GM23338 (cell line): ENCODE results near the gene ANKRD31. TPM values are rescaled to one million over a fixed set of nuclear protein-coding genes. Genes with fewer than 3 reads are reported as not detected.

ENCODE experiments used
- ATAC-seq: fragments of 200-7000 bp; cut with Tn5 transposase; 3 replicates; pipeline ENCODE4 v1.9.1; 2020
- DNase-seq: peaks from one replicate; pipeline ENCODE4 v3.0.0-alpha.2; 2015; ENCODE audit warnings: low spot score
- H2AFZ ChIP-seq: fragments of 200-600 bp; sonication (generic); 2 replicates; pipeline ENCODE4 v1.8.0; 2016; ENCODE audit warnings: antibody characterized with exemption, mild to moderate bottlenecking, moderate library complexity
- H3F3A ChIP-seq: fragments of 200-600 bp; sonication (generic); replicated peaks from 2 replicates; pipeline ENCODE4 v1.8.0; 2017; ENCODE audit warnings: antibody characterized with exemption, mixed run types, low read depth
- H3K27ac ChIP-seq: fragments of 200-600 bp; sonication (generic); 2 replicates; pipeline ENCODE4 v1.6.1; 2016; ENCODE audit warnings: low read depth
- H3K27me3 ChIP-seq: fragments of 200-600 bp; sonication (generic); 2 replicates; pipeline ENCODE4 v1.8.0; 2016; ENCODE audit warnings: mild to moderate bottlenecking, mixed run types, moderate library complexity; ENCODE audit not compliant: insufficient read depth
- H3K36me3 ChIP-seq: fragments of 200-600 bp; sonication (generic); 2 replicates; pipeline ENCODE4 v1.8.0; 2016; ENCODE audit warnings: mild to moderate bottlenecking; ENCODE audit not compliant: insufficient read depth
- H3K4me1 ChIP-seq: fragments of 200-600 bp; sonication (generic); 2 replicates; pipeline ENCODE4 v1.8.0; 2016; ENCODE audit warnings: mild to moderate bottlenecking, moderate library complexity; ENCODE audit not compliant: insufficient read depth
- H3K4me2 ChIP-seq: fragments of 200-600 bp; sonication (generic); 2 replicates; pipeline ENCODE4 v1.7.1; 2017; ENCODE audit warnings: mixed run types
- H3K4me3 ChIP-seq: fragments of 200-600 bp; sonication (generic); 2 replicates; pipeline ENCODE4 v1.6.1; 2016; ENCODE audit warnings: mixed run types
- H3K79me2 ChIP-seq: fragments of 200-600 bp; sonication (generic); replicated peaks from 2 replicates; pipeline ENCODE4 v1.8.0; 2017; ENCODE audit warnings: mild to moderate bottlenecking; ENCODE audit not compliant: insufficient read depth
- H3K9me2 ChIP-seq: fragments of 200-600 bp; sonication (generic); 2 replicates; pipeline ENCODE4 v1.8.0; 2017; ENCODE audit not compliant: insufficient read depth
- H4K20me1 ChIP-seq: fragments of 200-600 bp; sonication (generic); replicated peaks from 2 replicates; pipeline ENCODE4 v1.8.0; 2017; ENCODE audit warnings: mild to moderate bottlenecking; ENCODE audit not compliant: insufficient read depth
- H3K27ac Mint-ChIP-seq: 2 replicates; pipeline ENCODE4 v1.8.0; 2020; ENCODE audit warnings: inconsistent platforms, mild to moderate bottlenecking, moderate library complexity, mixed read lengths
- H3K27me3 Mint-ChIP-seq: 3 replicates; pipeline ENCODE4 v1.8.0; 2022; ENCODE audit warnings: low read depth, mild to moderate bottlenecking, moderate library complexity, mixed read lengths, inconsistent platforms; ENCODE audit not compliant: insufficient read depth, poor library complexity
- H3K36me3 Mint-ChIP-seq: 3 replicates; pipeline ENCODE4 v1.8.0; 2021; ENCODE audit warnings: low read depth, mild to moderate bottlenecking, inconsistent platforms, moderate library complexity, mixed read lengths
- H3K4me1 Mint-ChIP-seq: 3 replicates; pipeline ENCODE4 v1.8.0; 2020; ENCODE audit warnings: mild to moderate bottlenecking, inconsistent platforms, mixed read lengths
- H3K4me3 Mint-ChIP-seq: 3 replicates; pipeline ENCODE4 v1.8.0; 2021; ENCODE audit warnings: moderate library complexity, mild to moderate bottlenecking, inconsistent platforms, mixed read lengths
- H3K9me3 Mint-ChIP-seq: 3 replicates; pipeline ENCODE4 v1.8.0; 2020; ENCODE audit warnings: moderate library complexity, mild to moderate bottlenecking, inconsistent platforms, mixed read lengths
- EZH2phosphoT487 ChIP-seq: fragments of 200-600 bp; sonication (generic); IDR thresholded peaks from one replicate; pipeline ENCODE4 v1.8.1; 2018; ENCODE audit warnings: antibody characterized with exemption; ENCODE audit not compliant: unreplicated experiment
- REST ChIP-seq: IDR thresholded peaks from one replicate; pipeline ENCODE4 v1.6.1; 2018; ENCODE audit warnings: antibody characterized with exemption; ENCODE audit not compliant: unreplicated experiment
- ZNF331 ChIP-seq: fragments of 250-450 bp; sonication (Bioruptor Pico); IDR thresholded peaks from 2 replicates; pipeline ENCODE4 v1.5.0; 2020; ENCODE audit warnings: low read depth, mild to moderate bottlenecking, moderate library complexity
- ZNF462 ChIP-seq: fragments of 250-450 bp; sonication (Bioruptor Pico); IDR thresholded peaks from 2 replicates; pipeline ENCODE4 v1.5.0; 2020; ENCODE audit warnings: mild to moderate bottlenecking, moderate library complexity
- polyA plus RNA-seq: library from polyadenylated mRNA; unstranded; fragments of >200 nt; fragmentation: Nextera tagmentation; extraction: Ambion mirVana; gene quantifications from 2 replicates; pipeline ENCODE4 v1.2.1, GENCODE V29; 2016
- total RNA-seq: library from RNA; depleted of rRNA; stranded (reverse); fragments of >200 nt; shearing (Covaris generic); gene quantifications from 2 replicates; pipeline ENCODE4 v1.2.3, GENCODE V29; 2014

Gene ANKRD31
- total and polyA plus RNA-seq, 2 experiments from 2014 or later = 0.18 to 0.59 TPM

- TF ChIP-seq ZNF462 (CRISPR knock-in tag) = no peak
- TF ChIP-seq EZH2phosphoT487 = no peak
Measured at GRCh38 chr5:75044406-75044805, 192.3 kb downstream of the ANKRD31 start (continued).

- Mint-ChIP-seq H3K4me3 (no peak overlapping the region), H3K27ac (no peak overlapping the region), H3K9me3 (no peaks in the 10 kb centered on the region), H3K36me3 (peaks cover 3% of the 10 kb centered on the region; the same call in 2 of the 3 replicates), H3K27me3 (no peaks in the 10 kb centered on the region), H3K4me1 (no peaks in the 10 kb centered on the region; the same call in 2 of the 3 replicates)
- H3K27me3 ChIP-seq = no peaks in the 10 kb centered on the region
- no peak overlapping the region for H3K4me3 ChIP-seq
- no peaks in the 10 kb centered on the region for H3K9me2 ChIP-seq
- no peak for ATAC-seq
- no peak overlapping the region for H3K27ac ChIP-seq
- no peaks in the 10 kb centered on the region for H3K4me1 ChIP-seq
- H3K79me2 ChIP-seq = peaks cover 10% of the 10 kb centered on the region; the same call in 1 of the 2 replicates
- no peaks in the 10 kb centered on the region for H3K36me3 ChIP-seq
- no peaks in the 10 kb centered on the region for H3F3A ChIP-seq
- DNase-seq = no peak
- no peak overlapping the region for H2AFZ ChIP-seq
- no peak overlapping the region for H3K4me2 ChIP-seq
- H4K20me1 ChIP-seq = no peaks in the 10 kb centered on the region
- TF ChIP-seq ZNF462 (CRISPR knock-in tag) = no peak
- no peak for TF ChIP-seq ZNF331 (CRISPR knock-in tag)
- TF ChIP-seq EZH2phosphoT487 = no peak
- TF ChIP-seq REST = no peak
Measured at GRCh38 chr5:75043633-75044264, 192.9 kb downstream of the ANKRD31 start.
